ENCODE results near the gene CHRM1.
"Not testable (repeated sequence)": the region's sequence is repeated elsewhere in the genome, so short reads cannot be mapped to it uniquely, and the experiment has no call there.

CHRM1 gene

GRCh38 chr11:62863687-62864335 is 57.4 kb downstream of the CHRM1 start:
- DNase-seq, result no peak

GRCh38 chr11:62861564-62862192 is 59.5 kb downstream of the CHRM1 start:
- not testable (repeated sequence) for DNase-seq

GRCh38 chr11:62860835-62861563 is 60.2 kb downstream of the CHRM1 start:
- no peak for DNase-seq

- DNase-seq, result not testable (repeated sequence)
Measured at GRCh38 chr11:62859281-62859703, 61.9 kb downstream of the CHRM1 start.
